ENCODE results near the gene STT3B. TPM values are rescaled to one million over a fixed set of nuclear protein-coding genes. Genes with fewer than 3 reads are reported as not detected.

The STT3B gene
- total RNA-seq, 2 donors from 2014 or later, result 78.0 to 87.5 TPM

- no peak for DNase-seq (ENCODE audit: low spot score)
- H3K36me3 ChIP-seq, result no peaks in the 10 kb centered on the region
- H3K27me3 ChIP-seq, result no peaks in the 10 kb centered on the region
- peak overlapping the region; percentile 72 to 91 for H3K4me3 ChIP-seq
- H3K4me1 ChIP-seq, result peaks cover 0 to 19% of the 10 kb centered on the region in 2 donors
- TF ChIP-seq CTCF (IDR thresholded peaks at IDR 0.05), result no peak
- H3K9me3 ChIP-seq, result no peaks in the 10 kb centered on the region
- H3K27ac ChIP-seq, result peak overlapping the region in 1 of 2 donors; percentile 98
These were observed 1.8 kb upstream of the STT3B start for GRCh38 chr3:31530960-31531335.

GRCh38 chr3:31531452-31531991, 1.2 kb upstream of the STT3B start:
- peaks cover 0 to 24% of the 10 kb centered on the region in 2 donors for H3K4me1 ChIP-seq
- peak overlapping the region; percentile 72 to 91 for H3K4me3 ChIP-seq
- no peak for DNase-seq (ENCODE audit: low spot score)
- no peaks in the 10 kb centered on the region for H3K9me3 ChIP-seq
- H3K36me3 ChIP-seq, result no peaks in the 10 kb centered on the region
- H3K27me3 ChIP-seq, result no peaks in the 10 kb centered on the region
- TF ChIP-seq CTCF (IDR thresholded peaks at IDR 0.05), result peak in 1 of 2 donors; percentile 37
- peak overlapping the region; percentile 96 to 98 for H3K27ac ChIP-seq

- DNase-seq (ENCODE audit: low spot score), result peak; percentile 99
- Histone ChIP-seq H3K9me3 (no peaks in the 10 kb centered on the region), H3K27ac (peak overlapping the region; percentile 96 to 98), H3K4me1 (peaks cover 0 to 30% of the 10 kb centered on the region in 2 donors), H3K36me3 (no peaks in the 10 kb centered on the region), H3K27me3 (no peaks in the 10 kb centered on the region), H3K4me3 (peak overlapping the region; percentile 72 to 91)
- no peak for TF ChIP-seq CTCF (IDR thresholded peaks at IDR 0.05)
These were observed 636 bp upstream of the STT3B start for GRCh38 chr3:31531992-31532586.

GRCh38 chr3:31533169-31534064, 692 bp downstream of the STT3B start:
- no peaks in the 10 kb centered on the region for H3K36me3 ChIP-seq
- H3K27me3 ChIP-seq, result no peaks in the 10 kb centered on the region
- peak overlapping the region; percentile 96 to 98 for H3K27ac ChIP-seq
- no peaks in the 10 kb centered on the region for H3K9me3 ChIP-seq
- DNase-seq (ENCODE audit: low spot score), result no peak
- peak in 1 of 2 donors; percentile 41 for TF ChIP-seq CTCF (IDR thresholded peaks at IDR 0.05)
- peaks cover 0 to 35% of the 10 kb centered on the region in 2 donors for H3K4me1 ChIP-seq
- H3K4me3 ChIP-seq, result peak overlapping the region; percentile 72 to 91

- Histone ChIP-seq H3K4me1 (peaks cover 0 to 41% of the 10 kb centered on the region in 2 donors), H3K36me3 (no peaks in the 10 kb centered on the region), H3K9me3 (no peaks in the 10 kb centered on the region), H3K27me3 (no peaks in the 10 kb centered on the region), H3K27ac (no peak overlapping the region), H3K4me3 (peak overlapping the region; percentile 72 to 91)
- no peak for TF ChIP-seq CTCF (IDR thresholded peaks at IDR 0.05)
- DNase-seq (ENCODE audit: low spot score), result no peak
These were observed 1.3 kb downstream of the STT3B start for GRCh38 chr3:31534065-31534425.

Data from right atrium auricular region (tissue), 2 donors.